Measurements from ENCODE around the gene ADCY9.

DNA sequence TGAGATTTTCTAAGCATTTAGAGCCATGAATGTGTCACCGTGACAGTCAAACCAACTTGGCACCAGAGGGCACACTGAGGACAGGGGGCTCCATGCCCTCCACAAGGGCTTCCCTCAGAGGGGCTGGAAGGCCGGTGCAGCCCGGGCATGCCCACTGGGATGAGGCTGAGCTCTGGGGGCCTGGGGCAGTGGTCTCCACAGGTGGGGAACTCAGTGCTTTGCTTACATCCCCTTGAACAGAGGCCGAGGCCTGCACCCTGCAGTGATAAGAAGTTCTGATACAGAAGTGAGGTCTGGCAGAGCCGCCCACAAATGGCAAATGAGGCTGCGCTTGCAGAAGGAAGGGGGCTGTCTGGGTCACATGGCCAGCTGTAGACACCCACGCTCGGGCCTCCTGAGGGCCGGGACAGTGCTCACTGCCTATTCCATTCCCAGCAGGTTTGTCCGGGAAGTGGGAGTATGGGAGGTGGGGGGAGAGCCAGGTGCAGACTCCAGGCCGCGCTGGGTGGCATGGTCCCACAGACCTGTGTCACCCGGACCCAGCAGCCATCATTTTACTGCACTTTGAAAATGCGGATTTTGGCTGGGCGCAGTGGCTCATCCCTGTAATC lies 118.9 kb downstream of the ADCY9 start:
- no peak for TF ChIP-seq EP300 (IDR thresholded peaks at IDR 0.05)
- TF ChIP-seq CTCF (IDR thresholded peaks at IDR 0.05): no peak
- no peak for TF ChIP-seq POLR2A (IDR thresholded peaks at IDR 0.05)

Data from tibial nerve (tissue), 4 donors.